ENCODE data around the gene CYP3A4. TPM values are rescaled to one million over a fixed set of nuclear protein-coding genes. Genes with fewer than 3 reads are reported as not detected.
"Not testable (repeated sequence)": the region's sequence is repeated elsewhere in the genome, so short reads cannot be mapped to it uniquely, and the experiment has no call there.

CYP3A4 gene
- total and polyA plus RNA-seq, 2 donors from 2014 or later, result 0.37 TPM; not detected in 1

GRCh38 chr7:99762680-99763327, 21.2 kb downstream of the CYP3A4 start:
- FAIRE-seq (no peak), DNase-seq (no peak)
- H3K36me3 ChIP-seq (ENCODE audit: control insufficient read depth in 2 of 3, insufficient read depth in 3 of 3, low read length in 3 of 3), result no peaks in the 10 kb centered on the region
- intact Hi-C loops (cut with DNase I), result no loop called here
- no peaks in the 10 kb centered on the region for H3K27me3 ChIP-seq (ENCODE audit: control insufficient read depth, insufficient read depth, low read length)
- no peak for TF ChIP-seq CTCF (IDR thresholded peaks at IDR 0.05; ENCODE audit: borderline replicate concordance, extremely low read depth, insufficient read depth)
- no peak overlapping the region for H3K9ac ChIP-seq (ENCODE audit: low read length in 3 of 3)
- H3K4me3 ChIP-seq (ENCODE audit: low read length in 3 of 3), result no peak overlapping the region
- H3K27ac ChIP-seq (ENCODE audit: low read depth in 2 of 2, low read length in 2 of 2), result no peak overlapping the region
- H3K9me3 ChIP-seq (ENCODE audit: control insufficient read depth in 2 of 3, insufficient read depth in 1 of 3, low read length in 3 of 3), result no peaks in the 10 kb centered on the region
- no peaks in the 10 kb centered on the region for H3K4me1 ChIP-seq (ENCODE audit: control insufficient read depth in 2 of 3, insufficient read depth in 2 of 3, low read depth in 1 of 3, low read length in 3 of 3)

- intact Hi-C loops (cut with DNase I), result no loop called here
- H3K9ac ChIP-seq (ENCODE audit: low read length in 3 of 3), result no peak overlapping the region
- no peak overlapping the region for H3K27ac ChIP-seq (ENCODE audit: low read depth in 2 of 2, low read length in 2 of 2)
- no peak for DNase-seq
- H3K36me3 ChIP-seq (ENCODE audit: control insufficient read depth in 2 of 3, insufficient read depth in 3 of 3, low read length in 3 of 3), result no peaks in the 10 kb centered on the region
- no peak for TF ChIP-seq CTCF (IDR thresholded peaks at IDR 0.05; ENCODE audit: borderline replicate concordance, extremely low read depth, insufficient read depth)
- H3K4me3 ChIP-seq (ENCODE audit: low read length in 3 of 3), result no peak overlapping the region
- peaks cover 0 to 4% (median 0%) of the 10 kb centered on the region in 3 donors for H3K9me3 ChIP-seq (ENCODE audit: control insufficient read depth in 2 of 3, insufficient read depth in 1 of 3, low read length in 3 of 3)
- H3K27me3 ChIP-seq (ENCODE audit: control insufficient read depth, insufficient read depth, low read length), result no peaks in the 10 kb centered on the region
- H3K4me1 ChIP-seq (ENCODE audit: control insufficient read depth in 2 of 3, insufficient read depth in 2 of 3, low read depth in 1 of 3, low read length in 3 of 3), result no peaks in the 10 kb centered on the region
- FAIRE-seq, result no peak
These were observed 28.9 kb downstream of the CYP3A4 start for GRCh38 chr7:99755085-99755484.

- no peak overlapping the region for H3K9ac ChIP-seq (ENCODE audit: low read length in 3 of 3)
- no peaks in the 10 kb centered on the region for H3K27me3 ChIP-seq (ENCODE audit: control insufficient read depth, insufficient read depth, low read length)
- no peak for TF ChIP-seq CTCF (IDR thresholded peaks at IDR 0.05; ENCODE audit: borderline replicate concordance, extremely low read depth, insufficient read depth)
- no peak overlapping the region for H3K4me3 ChIP-seq (ENCODE audit: low read length in 3 of 3)
- DNase-seq (peak in 1 of 5 donors; percentile 7), FAIRE-seq (no peak)
- peaks cover 0 to 4% (median 0%) of the 10 kb centered on the region in 3 donors for H3K9me3 ChIP-seq (ENCODE audit: control insufficient read depth in 2 of 3, insufficient read depth in 1 of 3, low read length in 3 of 3)
- H3K4me1 ChIP-seq (ENCODE audit: control insufficient read depth in 2 of 3, insufficient read depth in 2 of 3, low read depth in 1 of 3, low read length in 3 of 3), result no peaks in the 10 kb centered on the region
- intact Hi-C loops (cut with DNase I), result no loop called here
- no peaks in the 10 kb centered on the region for H3K36me3 ChIP-seq (ENCODE audit: control insufficient read depth in 2 of 3, insufficient read depth in 3 of 3, low read length in 3 of 3)
- no peak overlapping the region for H3K27ac ChIP-seq (ENCODE audit: low read depth in 2 of 2, low read length in 2 of 2)
These were observed 31.6 kb downstream of the CYP3A4 start for GRCh38 chr7:99752356-99752755.

- DNase-seq; H3K4me3 ChIP-seq (ENCODE audit: low read length in 3 of 3); H3K9ac ChIP-seq (ENCODE audit: low read length in 3 of 3); H3K27me3 ChIP-seq (ENCODE audit: control insufficient read depth, insufficient read depth, low read length); H3K27ac ChIP-seq (ENCODE audit: low read depth in 2 of 2, low read length in 2 of 2); FAIRE-seq; intact Hi-C loops (cut with DNase I); H3K9me3 ChIP-seq (ENCODE audit: control insufficient read depth in 2 of 3, insufficient read depth in 1 of 3, low read length in 3 of 3); H3K4me1 ChIP-seq (ENCODE audit: control insufficient read depth in 2 of 3, insufficient read depth in 2 of 3, low read depth in 1 of 3, low read length in 3 of 3); H3K36me3 ChIP-seq (ENCODE audit: control insufficient read depth in 2 of 3, insufficient read depth in 3 of 3, low read length in 3 of 3): not testable (repeated sequence)
These were observed 32.5 kb downstream of the CYP3A4 start for GRCh38 chr7:99751322-99752052.
